ENCODE data around the gene CYP1A2. TPM values are rescaled to one million over a fixed set of nuclear protein-coding genes. Genes with fewer than 3 reads are reported as not detected.

Gene CYP1A2
- not detected in 5 replicates for total RNA-seq (2022; extraction: Qiagen RNA extraction; ENCODE audit: low read depth)

GRCh38 chr15:74748322-74748946, at the start of gene CYP1A2:
Gene CYP1A2, plus strand, starts transcription at chr15:74748845. Its CDS starts 894 bp downstream, at chr15:74749739.

GRCh38 chr15:74725225-74725774, 23.3 kb upstream of the CYP1A2 start, which contains the start of gene CYP1A1:
Gene CYP1A1, minus strand, starts transcription at chr15:74725528. Its CDS starts 2,431 bp downstream, at chr15:74723097.

GRCh38 chr15:74781431-74782258, 33.0 kb downstream of the CYP1A2 start, which contains the start of gene CSK:
Gene CSK, plus strand, starts transcription at chr15:74782080. Its CDS starts 16,218 bp downstream, at chr15:74798298.

Other genes with a start within 250 kb of the CYP1A2 start
- gene ARID3B, start 207.6 kb upstream of the CYP1A2 start, total RNA-seq (2022; extraction: Qiagen RNA extraction; ENCODE audit: low read depth): 3.2 to 4.5 TPM (median 3.8 TPM) in 5 replicates
- 35.2 to 40.6 TPM (median 36.7 TPM) in 5 replicates for gene CLK3, start 133.0 kb upstream of the CYP1A2 start, total RNA-seq (2022; extraction: Qiagen RNA extraction; ENCODE audit: low read depth)
- 17.9 to 22.5 TPM (median 20.1 TPM) in 5 replicates for gene EDC3, start 52.8 kb upstream of the CYP1A2 start, total RNA-seq (2022; extraction: Qiagen RNA extraction; ENCODE audit: low read depth)
- 1.4 to 2.1 TPM (median 1.8 TPM) in 5 replicates for gene CYP1A1, start 23.3 kb upstream of the CYP1A2 start, total RNA-seq (2022; extraction: Qiagen RNA extraction; ENCODE audit: low read depth)
- gene CSK, start 33.2 kb downstream of the CYP1A2 start, total RNA-seq (2022; extraction: Qiagen RNA extraction; ENCODE audit: low read depth): 47.1 to 73.2 TPM (median 65.0 TPM) in 5 replicates
- gene LMAN1L, start 64.0 kb downstream of the CYP1A2 start, total RNA-seq (2022; extraction: Qiagen RNA extraction; ENCODE audit: low read depth): not detected in 5 replicates
- 0.07 TPM in 1 of 5 replicates, not detected in the others for gene CPLX3, start 77.8 kb downstream of the CYP1A2 start, total RNA-seq (2022; extraction: Qiagen RNA extraction; ENCODE audit: low read depth)
- gene ULK3, start 94.3 kb downstream of the CYP1A2 start, total RNA-seq (2022; extraction: Qiagen RNA extraction; ENCODE audit: low read depth): 22.1 to 39.8 TPM (median 34.1 TPM) in 5 replicates
- 48.5 to 73.4 TPM (median 68.1 TPM) in 5 replicates for gene SCAMP2, start 124.5 kb downstream of the CYP1A2 start, total RNA-seq (2022; extraction: Qiagen RNA extraction; ENCODE audit: low read depth)
- 28.1 to 34.6 TPM (median 31.0 TPM) in 5 replicates for gene MPI, start 141.2 kb downstream of the CYP1A2 start, total RNA-seq (2022; extraction: Qiagen RNA extraction; ENCODE audit: low read depth)
- 30.5 to 42.8 TPM (median 38.0 TPM) in 5 replicates for gene FAM219B, start 158.0 kb downstream of the CYP1A2 start, total RNA-seq (2022; extraction: Qiagen RNA extraction; ENCODE audit: low read depth)
- gene COX5A, start 189.2 kb downstream of the CYP1A2 start, total RNA-seq (2022; extraction: Qiagen RNA extraction; ENCODE audit: low read depth): 535 to 602 TPM (median 542 TPM) in 5 replicates
- 20.2 to 29.5 TPM (median 28.6 TPM) in 5 replicates for gene RPP25, start 207.9 kb downstream of the CYP1A2 start, total RNA-seq (2022; extraction: Qiagen RNA extraction; ENCODE audit: low read depth)
- 9.3 to 13.3 TPM (median 11.7 TPM) in 5 replicates for gene SCAMP5, start 246.7 kb downstream of the CYP1A2 start, total RNA-seq (2022; extraction: Qiagen RNA extraction; ENCODE audit: low read depth)

All from A549 treated with ZK216348 at 1 μM for 4 hours (cell line).